PC-9 (cell line): Measurements from ENCODE around the gene PCDHGA4.

Experiments
- CTCF ChIP-seq: fragments of 200-600 bp; sonication (generic); conservative IDR thresholded peaks from 2 replicates; pipeline ENCODE4 v1.6.1; 2017; ENCODE audit warnings: mixed run types, antibody characterized with exemption, mild to moderate bottlenecking, moderate library complexity
- EZH2 ChIP-seq: fragments of 200-600 bp; sonication (generic); IDR thresholded peaks from 2 replicates; pipeline ENCODE4 v1.8.0; 2017; ENCODE audit warnings: antibody characterized with exemption, low read depth

DNA sequence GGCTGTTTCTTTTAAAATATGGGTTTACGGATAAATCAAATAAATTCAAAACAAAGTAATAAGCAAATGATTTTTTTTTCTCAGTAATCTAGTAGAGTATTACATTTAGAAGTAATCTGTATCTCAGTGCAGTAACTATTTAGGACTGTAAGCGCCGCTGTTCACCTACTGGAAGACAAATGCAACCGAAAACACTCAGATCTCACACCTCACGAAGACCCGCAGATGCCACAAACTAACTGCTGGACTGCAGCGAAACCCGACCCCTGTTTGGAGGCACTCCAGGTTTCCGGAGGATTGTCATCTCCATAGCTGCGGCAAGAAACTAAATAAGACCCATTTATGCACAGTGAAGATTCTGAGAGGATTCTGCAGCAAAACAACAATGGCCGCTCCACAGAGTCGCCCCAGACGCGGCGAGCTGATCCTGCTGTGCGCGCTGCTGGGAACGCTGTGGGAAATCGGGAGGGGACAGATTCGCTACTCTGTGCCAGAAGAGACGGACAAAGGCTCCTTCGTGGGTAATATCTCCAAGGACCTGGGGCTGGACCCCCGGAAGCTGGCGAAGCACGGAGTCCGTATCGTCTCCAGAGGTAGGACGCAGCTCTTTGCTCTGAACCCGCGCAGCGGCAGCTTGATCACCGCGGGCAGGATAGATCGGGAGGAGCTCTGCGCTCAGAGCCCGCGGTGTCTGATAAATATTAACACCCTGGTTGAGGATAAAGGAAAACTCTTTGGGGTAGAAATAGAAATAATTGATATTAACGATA is 37.8 kb downstream of the PCDHGA4 start, which contains the start of gene PCDHGA8:
- TF ChIP-seq CTCF (peak; percentile 46; the same call in 1 of the 2 replicates), EZH2 (no peak)
